Tibial nerve (tissue), 4 donors: ENCODE data around the gene SLC25A21. TPM values are rescaled to one million over a fixed set of nuclear protein-coding genes. Genes with fewer than 3 reads are reported as not detected.

Source experiments
- DNase-seq, 2 donors: peaks; one replicate each; pipeline ENCODE4 v3.0.0-alpha.2; 2019; ENCODE audit warnings: low spot score in 2 of 2
- H3K27ac ChIP-seq, 4 donors: fragments of 200-600 bp; sonication (generic) in 3 of 4; one replicate each; pipeline ENCODE4 v1.5.1; 2017 to 2019; ENCODE audit warnings: mild to moderate bottlenecking in 1 of 4
- H3K27me3 ChIP-seq, 2 donors: fragments of 200-600 bp; sonication (generic) in 1 of 2; one replicate each; pipeline versions ENCODE4 v1.5.1 to v1.6.0; 2017 to 2019
- H3K36me3 ChIP-seq, 3 donors: fragments of 200-600 bp; sonication (generic); one replicate each; pipeline ENCODE4 v1.5.1; 2018 to 2019
- H3K4me1 ChIP-seq, 4 donors: fragments of 200-600 bp; sonication (generic) in 3 of 4; one replicate each; pipeline ENCODE4 v1.5.1; 2017 to 2019
- H3K4me3 ChIP-seq, 4 donors: fragments of 200-600 bp; sonication (generic) in 3 of 4; one replicate each; pipeline ENCODE4 v1.5.1; 2017 to 2019; ENCODE audit warnings: mild to moderate bottlenecking in 1 of 4, moderate library complexity in 1 of 4
- H3K9me3 ChIP-seq, 4 donors: fragments of 200-600 bp; sonication (generic) in 3 of 4; one replicate each; pipeline ENCODE4 v1.5.1; 2017 to 2019
- EP300 ChIP-seq, 2 donors: sonication (generic); formaldehyde crosslinking; IDR thresholded peaks; one replicate each; pipeline ENCODE4 v1.6.1; 2017; ENCODE audit warnings: antibody characterized with exemption in 2 of 2, mild to moderate bottlenecking in 1 of 2
- POLR2A ChIP-seq, 2 donors: fragments of 450-650 bp; IDR thresholded peaks; one replicate each; pipeline ENCODE4 v1.6.1; 2017; ENCODE audit warnings: antibody characterized with exemption in 2 of 2, mild to moderate bottlenecking in 2 of 2, moderate library complexity in 2 of 2
- WGBS, 2 donors: methylation state at CpG; one replicate each; pipeline ENCODE4 v1.1.5; 2018; 5-methylcytosine and 5-hydroxymethylcytosine counted together
- total RNA-seq, 4 donors: library from RNA; depleted of rRNA; stranded (reverse); fragments of >200 nt; gene quantifications; one replicate each; pipeline ENCODE4 v1.1.0, GENCODE V29; 2016
- TF ChIP-seq, protein P1 (sequence below), 5 experiments: fragments of 200-600 bp in 3 of 5; fragments of 450-650 bp in 2 of 5; sonication (generic) in 3 of 5; IDR thresholded peaks; one replicate each; pipeline ENCODE4 v1.5.1; 2016 to 2019; ENCODE audit warnings: antibody characterized with exemption in 5 of 5, mild to moderate bottlenecking in 3 of 5, moderate library complexity in 2 of 5

SLC25A21 gene
- total RNA-seq, 4 donors from 2014 or later, result 0.30 to 0.98 (median 0.42) TPM; not detected in 1

DNA sequence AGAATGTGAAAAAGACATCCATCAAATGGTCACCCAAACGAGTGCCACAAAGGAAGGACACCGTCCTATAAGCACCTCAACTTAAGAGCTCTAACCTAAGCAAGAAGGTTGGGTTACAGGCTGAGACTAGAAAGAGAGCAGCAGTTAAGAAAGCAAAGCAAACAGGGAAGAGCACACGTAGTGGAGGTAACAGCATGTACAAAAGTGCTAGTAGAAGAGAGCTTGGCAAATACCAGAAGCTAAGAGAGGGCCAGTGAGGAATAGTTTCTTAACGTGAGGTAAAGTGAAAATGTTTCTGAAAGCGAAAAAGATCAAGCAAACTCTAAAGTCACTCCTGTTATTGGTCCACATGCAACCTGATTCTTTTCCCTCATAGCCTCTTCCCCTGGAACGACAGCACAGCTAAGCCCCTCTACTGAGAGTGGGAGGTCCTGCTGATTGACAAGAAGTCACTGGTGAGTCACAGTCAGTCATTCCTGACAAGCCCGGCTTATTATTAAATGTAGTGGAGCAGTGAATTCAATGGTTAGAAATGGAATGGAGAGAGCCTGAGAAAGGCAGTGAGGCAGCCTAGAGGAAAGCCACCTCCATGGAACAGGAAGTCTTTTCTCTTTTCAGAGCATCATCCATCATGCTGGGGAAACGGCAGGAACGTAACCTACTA is 204.4 kb downstream of the SLC25A21 start:
- WGBS, 2 donors, result 54% methylated on average over 9 of the region's 9 CpGs
- Histone ChIP-seq H3K27ac (no peak overlapping the region), H3K9me3 (no peaks in the 10 kb centered on the region), H3K36me3 (no peaks in the 10 kb centered on the region), H3K4me1 (no peaks in the 10 kb centered on the region), H3K27me3 (no peaks in the 10 kb centered on the region), H3K4me3 (no peak overlapping the region)
- no peak for TF ChIP-seq EP300 (IDR thresholded peaks at IDR 0.05)
- no peak for TF ChIP-seq POLR2A (IDR thresholded peaks at IDR 0.05)
- TF ChIP-seq, protein P1, sequence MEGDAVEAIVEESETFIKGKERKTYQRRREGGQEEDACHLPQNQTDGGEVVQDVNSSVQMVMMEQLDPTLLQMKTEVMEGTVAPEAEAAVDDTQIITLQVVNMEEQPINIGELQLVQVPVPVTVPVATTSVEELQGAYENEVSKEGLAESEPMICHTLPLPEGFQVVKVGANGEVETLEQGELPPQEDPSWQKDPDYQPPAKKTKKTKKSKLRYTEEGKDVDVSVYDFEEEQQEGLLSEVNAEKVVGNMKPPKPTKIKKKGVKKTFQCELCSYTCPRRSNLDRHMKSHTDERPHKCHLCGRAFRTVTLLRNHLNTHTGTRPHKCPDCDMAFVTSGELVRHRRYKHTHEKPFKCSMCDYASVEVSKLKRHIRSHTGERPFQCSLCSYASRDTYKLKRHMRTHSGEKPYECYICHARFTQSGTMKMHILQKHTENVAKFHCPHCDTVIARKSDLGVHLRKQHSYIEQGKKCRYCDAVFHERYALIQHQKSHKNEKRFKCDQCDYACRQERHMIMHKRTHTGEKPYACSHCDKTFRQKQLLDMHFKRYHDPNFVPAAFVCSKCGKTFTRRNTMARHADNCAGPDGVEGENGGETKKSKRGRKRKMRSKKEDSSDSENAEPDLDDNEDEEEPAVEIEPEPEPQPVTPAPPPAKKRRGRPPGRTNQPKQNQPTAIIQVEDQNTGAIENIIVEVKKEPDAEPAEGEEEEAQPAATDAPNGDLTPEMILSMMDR (IDR thresholded peaks at IDR 0.05), result no peak
- DNase-seq, result no peak

DNA sequence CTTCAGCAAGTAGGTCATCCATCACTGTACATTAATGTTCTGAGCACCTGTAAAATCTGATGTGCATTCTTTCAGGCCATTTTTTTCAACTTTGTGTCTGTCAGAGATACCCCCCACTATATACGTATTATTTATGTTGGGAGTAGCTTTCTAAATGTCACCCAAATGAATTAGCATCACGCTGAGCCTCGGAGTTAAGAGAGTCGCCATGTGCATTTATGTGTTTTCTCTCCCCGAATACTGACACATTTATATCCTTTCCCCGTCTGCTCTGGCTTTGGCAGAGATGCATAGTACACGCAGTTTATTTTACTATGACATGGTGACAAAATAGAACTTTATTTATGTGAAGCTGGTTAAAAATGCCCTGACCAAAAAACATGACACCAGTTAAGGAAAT is 216.4 kb downstream of the SLC25A21 start:
- H3K27me3 ChIP-seq, result no peaks in the 10 kb centered on the region
- no peak overlapping the region for H3K27ac ChIP-seq
- H3K4me3 ChIP-seq, result no peak overlapping the region
- H3K36me3 ChIP-seq, result no peaks in the 10 kb centered on the region
- no peaks in the 10 kb centered on the region for H3K9me3 ChIP-seq
- no peak for DNase-seq
- no peaks in the 10 kb centered on the region for H3K4me1 ChIP-seq
- TF ChIP-seq EP300 (IDR thresholded peaks at IDR 0.05) (no peak), POLR2A (IDR thresholded peaks at IDR 0.05) (no peak)
- TF ChIP-seq, protein P1 (IDR thresholded peaks at IDR 0.05), result no peak
- 87 to 88% methylated on average over 7 of the region's 7 CpGs for WGBS, 2 donors

DNA sequence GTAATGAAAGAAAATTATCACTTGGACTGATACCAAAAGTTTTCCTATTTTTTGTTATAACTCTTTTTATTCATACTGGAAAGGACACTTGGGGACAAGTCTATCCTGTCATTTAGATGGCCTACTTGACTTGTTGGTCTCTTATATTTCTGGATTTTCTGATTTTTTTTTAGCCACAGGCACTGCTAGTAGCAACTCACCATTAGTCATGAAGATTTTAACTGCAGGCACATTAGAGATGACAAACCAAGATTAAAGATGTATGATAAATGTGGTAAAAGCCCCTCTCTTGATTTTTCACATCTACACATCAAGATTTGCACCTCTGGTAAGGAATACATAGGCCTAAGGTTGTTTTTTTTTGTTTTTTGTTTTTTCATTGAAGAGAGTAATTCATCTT is 217.0 kb downstream of the SLC25A21 start:
- Histone ChIP-seq H3K36me3 (no peaks in the 10 kb centered on the region), H3K9me3 (no peaks in the 10 kb centered on the region), H3K4me3 (no peak overlapping the region), H3K27me3 (no peaks in the 10 kb centered on the region), H3K27ac (no peak overlapping the region), H3K4me1 (no peaks in the 10 kb centered on the region)
- TF ChIP-seq EP300 (IDR thresholded peaks at IDR 0.05) (no peak), POLR2A (IDR thresholded peaks at IDR 0.05) (no peak)
- TF ChIP-seq, protein P1 (IDR thresholded peaks at IDR 0.05), result no peak
- DNase-seq, result no peak

DNA sequence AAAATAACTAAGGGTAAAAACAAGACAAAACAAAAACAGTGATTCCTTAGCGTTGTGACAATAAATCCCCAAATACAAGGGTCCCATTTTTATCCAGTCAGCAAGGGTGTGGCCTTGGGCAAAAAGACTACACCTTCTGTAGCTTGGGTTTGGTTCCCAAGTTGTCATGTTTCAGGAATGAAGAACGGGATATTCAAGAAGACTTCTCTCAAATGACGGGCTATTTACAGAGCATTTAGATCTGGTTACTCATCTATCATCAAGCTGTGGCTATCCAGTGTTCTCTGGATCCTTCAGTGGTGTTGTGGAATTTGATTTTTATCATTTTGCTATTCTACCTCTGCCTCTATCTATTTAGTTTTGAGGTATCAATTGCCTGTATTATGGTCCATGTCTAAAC is 219.7 kb downstream of the SLC25A21 start:
- DNase-seq, result no peak
- Histone ChIP-seq H3K4me1 (no peaks in the 10 kb centered on the region), H3K27ac (no peak overlapping the region), H3K9me3 (no peaks in the 10 kb centered on the region), H3K4me3 (no peak overlapping the region), H3K36me3 (no peaks in the 10 kb centered on the region), H3K27me3 (no peaks in the 10 kb centered on the region)
- no peak for TF ChIP-seq EP300 (IDR thresholded peaks at IDR 0.05)
- TF ChIP-seq POLR2A (IDR thresholded peaks at IDR 0.05), result no peak
- TF ChIP-seq, protein P1 (IDR thresholded peaks at IDR 0.05), result no peak
- WGBS, 2 donors, result 74 to 81% methylated on average over 3 of the region's 3 CpGs

DNA sequence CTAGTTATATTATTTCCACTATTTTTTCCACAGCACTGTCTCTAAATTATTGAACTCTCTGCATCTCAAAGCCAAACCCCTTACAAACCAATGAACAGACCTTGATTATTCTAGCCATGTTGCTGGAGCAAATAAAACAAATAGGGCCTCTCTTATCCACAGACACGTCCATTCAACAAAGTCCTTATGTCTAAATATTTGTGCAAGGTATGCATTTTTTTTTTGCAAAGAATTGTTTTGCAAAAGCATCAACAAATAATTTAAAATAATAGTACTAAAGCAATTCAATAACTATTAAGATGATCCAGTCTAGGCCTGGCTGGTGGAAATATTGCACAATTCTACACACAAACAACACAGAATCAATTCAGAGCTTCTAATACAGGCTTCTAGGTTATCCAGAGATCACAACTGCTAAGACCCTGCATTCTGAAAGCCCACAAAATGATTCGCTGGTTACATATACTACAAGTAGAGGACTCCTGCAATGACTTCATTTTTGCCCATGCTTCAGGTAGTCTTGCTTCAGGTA is 221.0 kb downstream of the SLC25A21 start:
- Histone ChIP-seq H3K36me3 (no peaks in the 10 kb centered on the region), H3K4me1 (no peaks in the 10 kb centered on the region), H3K27me3 (no peaks in the 10 kb centered on the region), H3K9me3 (no peaks in the 10 kb centered on the region), H3K4me3 (no peak overlapping the region), H3K27ac (no peak overlapping the region)
- WGBS, 2 donors, result 70 to 74% methylated on average over 2 of the region's 2 CpGs
- TF ChIP-seq EP300 (IDR thresholded peaks at IDR 0.05) (no peak), POLR2A (IDR thresholded peaks at IDR 0.05) (no peak)
- TF ChIP-seq, protein P1 (IDR thresholded peaks at IDR 0.05), result no peak
- no peak for DNase-seq
